Measurements from ENCODE around the gene FAM193A. TPM values are rescaled to one million over a fixed set of nuclear protein-coding genes. Genes with fewer than 3 reads are reported as not detected.

FAM193A gene
- total RNA-seq, 1 experiment from 2014 or later, result 31.3 TPM

- ChIA-PET POLR2A (no interaction called here), CTCF (interaction anchor here (0.6 to 1.0 kb wide), 5 partner anchors 19 to 198 kb away, joined by 3 to 5 read pairs (median 4); partner anchors contain the start of gene GRK4)
- no TSS peak for BruUV-seq (replicated peaks)
Measured at GRCh38 chr4:2765832-2766526, 229.5 kb downstream of the FAM193A start.

GRCh38 chr4:2767046-2767704 lies 230.7 kb downstream of the FAM193A start:
- ChIA-PET CTCF (interaction anchor here (0.8 kb wide), 1 partner anchor 186 kb away, joined by 3 read pairs; no protein-coding TSS in a partner anchor), POLR2A (interaction anchor here (0.6 kb wide), 1 partner anchor 25 kb away, joined by 3 read pairs; no protein-coding TSS in a partner anchor)
- Mint-ChIP-seq H3K27ac (ENCODE audit: low read depth, unreplicated experiment) (no peak overlapping the region), H3K27me3 (ENCODE audit: insufficient read depth, unreplicated experiment) (no peaks in the 10 kb centered on the region), H3K36me3 (ENCODE audit: insufficient read depth, unreplicated experiment) (no peaks in the 10 kb centered on the region), H3K4me3 (ENCODE audit: unreplicated experiment) (no peak overlapping the region), H3K4me1 (ENCODE audit: insufficient read depth, unreplicated experiment) (peaks cover 8% of the 10 kb centered on the region), H3K9me3 (ENCODE audit: unreplicated experiment) (no peaks in the 10 kb centered on the region)
- DNase-seq (ENCODE audit: unreplicated experiment), result no peak
- no TSS peak for BruUV-seq (replicated peaks)
- no peak for TF ChIP-seq CTCF (IDR thresholded peaks at IDR 0.05; ENCODE audit: unreplicated experiment)
- intact Hi-C loops (cut with micrococcal nuclease), result no loop called here

More at GRCh38 chr4:2765832-2766526, 229.5 kb downstream of the FAM193A start:
- DNase-seq (ENCODE audit: unreplicated experiment), result no peak
- Mint-ChIP-seq H3K36me3 (ENCODE audit: insufficient read depth, unreplicated experiment) (no peaks in the 10 kb centered on the region), H3K9me3 (ENCODE audit: unreplicated experiment) (no peaks in the 10 kb centered on the region), H3K27me3 (ENCODE audit: insufficient read depth, unreplicated experiment) (no peaks in the 10 kb centered on the region), H3K4me1 (ENCODE audit: insufficient read depth, unreplicated experiment) (peaks cover 3% of the 10 kb centered on the region), H3K4me3 (ENCODE audit: unreplicated experiment) (no peak overlapping the region), H3K27ac (ENCODE audit: low read depth, unreplicated experiment) (no peak overlapping the region)
- TF ChIP-seq CTCF (IDR thresholded peaks at IDR 0.05; ENCODE audit: unreplicated experiment), result no peak
- intact Hi-C loops (cut with micrococcal nuclease), result loop anchor here (2.0 kb wide), 1 partner anchor 79 kb away; no protein-coding TSS in a partner anchor

- no peak for TF ChIP-seq CTCF (IDR thresholded peaks at IDR 0.05; ENCODE audit: unreplicated experiment)
- BruUV-seq (replicated peaks), result no TSS peak
- Mint-ChIP-seq H3K4me1 (ENCODE audit: insufficient read depth, unreplicated experiment) (peaks cover 8% of the 10 kb centered on the region), H3K9me3 (ENCODE audit: unreplicated experiment) (no peaks in the 10 kb centered on the region), H3K36me3 (ENCODE audit: insufficient read depth, unreplicated experiment) (no peaks in the 10 kb centered on the region), H3K27ac (ENCODE audit: low read depth, unreplicated experiment) (no peak overlapping the region), H3K4me3 (ENCODE audit: unreplicated experiment) (no peak overlapping the region), H3K27me3 (ENCODE audit: insufficient read depth, unreplicated experiment) (no peaks in the 10 kb centered on the region)
- DNase-seq (ENCODE audit: unreplicated experiment), result no peak
- intact Hi-C loops (cut with micrococcal nuclease), result no loop called here
- CTCF ChIA-PET, result interaction anchor here (0.8 kb wide), 1 partner anchor 186 kb away, joined by 3 read pairs; no protein-coding TSS in a partner anchor
- POLR2A ChIA-PET, result interaction anchor here (0.6 kb wide), 1 partner anchor 25 kb away, joined by 3 read pairs; no protein-coding TSS in a partner anchor
Measured at GRCh38 chr4:2767705-2768074, 231.2 kb downstream of the FAM193A start.

- no peaks in the 10 kb centered on the region for H3K9me3 Mint-ChIP-seq (ENCODE audit: unreplicated experiment)
- H3K27me3 Mint-ChIP-seq (ENCODE audit: insufficient read depth, unreplicated experiment), result no peaks in the 10 kb centered on the region
- H3K4me3 Mint-ChIP-seq (ENCODE audit: unreplicated experiment), result no peak overlapping the region
- intact Hi-C loops (cut with micrococcal nuclease), result no loop called here
- H3K36me3 Mint-ChIP-seq (ENCODE audit: insufficient read depth, unreplicated experiment), result no peaks in the 10 kb centered on the region
- ChIA-PET CTCF (no interaction called here), POLR2A (interaction anchor here (0.6 kb wide), 1 partner anchor 24 kb away, joined by 3 read pairs; no protein-coding TSS in a partner anchor)
- peaks cover 8% of the 10 kb centered on the region for H3K4me1 Mint-ChIP-seq (ENCODE audit: insufficient read depth, unreplicated experiment)
- DNase-seq (ENCODE audit: unreplicated experiment), result no peak
- no TSS peak for BruUV-seq (replicated peaks)
- TF ChIP-seq CTCF (IDR thresholded peaks at IDR 0.05; ENCODE audit: unreplicated experiment), result no peak
- H3K27ac Mint-ChIP-seq (ENCODE audit: low read depth, unreplicated experiment), result no peak overlapping the region
Measured at GRCh38 chr4:2768124-2768523, 231.7 kb downstream of the FAM193A start.
